ENCODE results near the gene TRAPPC2.
"Not testable (repeated sequence)": the region's sequence is repeated elsewhere in the genome, so short reads cannot be mapped to it uniquely, and the experiment has no call there.

- TF ChIP-seq CTCF (conservative IDR thresholded peaks at IDR 0.05; ENCODE audit: low read depth, low read length); POLR2A (IDR thresholded peaks at IDR 0.05; ENCODE audit: low read depth, low read length); MXI1 (IDR thresholded peaks at IDR 0.05; ENCODE audit: borderline replicate concordance, low read depth, low read length); RAD21 (IDR thresholded peaks at IDR 0.05; ENCODE audit: low read length); MAZ (IDR thresholded peaks at IDR 0.05; ENCODE audit: borderline replicate concordance, low read depth, low read length); USF2 (IDR thresholded peaks at IDR 0.05; ENCODE audit: low read depth, low read length); SMC3 (IDR thresholded peaks at IDR 0.05; ENCODE audit: low read depth, low read length); BHLHE40 (IDR thresholded peaks at IDR 0.05; ENCODE audit: low read depth, low read length): not testable (repeated sequence)
Observed at GRCh38 chrX:13724878-13725277, 9.5 kb downstream of the TRAPPC2 start.
